Erythroblast (primary cell): ENCODE measurements around the gene SERPINF2.
"Not testable (repeated sequence)": the region's sequence is repeated elsewhere in the genome, so short reads cannot be mapped to it uniquely, and the experiment has no call there.

Source experiments
- DNase-seq, 2 experiments: peaks; one replicate each; lab custom pipeline; 2025; lab: John Stamatoyannopoulos, UW
- GATA1 ChIP-seq: IDR thresholded peaks from 2 replicates; pipeline ENCODE4 v1.6.1; 2011; ENCODE audit warnings: low read depth, mild to moderate bottlenecking, control low read depth, low read length, moderate library complexity
- POLR2A ChIP-seq: IDR thresholded peaks from 2 replicates; pipeline ENCODE4 v1.6.1; 2011; ENCODE audit warnings: mild to moderate bottlenecking, low read length

Gene SERPINF2

DNA sequence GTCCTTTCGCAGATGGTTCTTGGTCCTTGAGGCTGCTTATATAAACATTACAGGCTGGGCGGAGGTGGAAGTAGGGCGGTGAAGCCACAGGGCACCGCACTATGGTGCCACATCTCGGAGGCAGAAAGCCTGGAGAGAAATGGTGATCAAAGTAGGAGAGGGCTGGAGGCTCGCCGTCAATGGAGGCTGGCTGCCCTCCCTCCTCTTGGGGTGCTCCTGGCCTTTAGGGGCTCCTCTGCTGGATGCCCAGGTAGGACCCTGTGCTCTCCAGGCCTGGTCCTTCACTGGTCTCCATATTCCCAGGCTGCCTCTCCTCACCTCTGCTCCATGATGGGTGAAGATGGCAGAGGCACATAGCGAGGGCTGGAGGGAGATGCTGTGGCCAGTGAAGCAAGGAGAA lies 30.4 kb upstream of the SERPINF2 start:
- no peak for DNase-seq
- TF ChIP-seq POLR2A (no peak), GATA1 (no peak)

DNA sequence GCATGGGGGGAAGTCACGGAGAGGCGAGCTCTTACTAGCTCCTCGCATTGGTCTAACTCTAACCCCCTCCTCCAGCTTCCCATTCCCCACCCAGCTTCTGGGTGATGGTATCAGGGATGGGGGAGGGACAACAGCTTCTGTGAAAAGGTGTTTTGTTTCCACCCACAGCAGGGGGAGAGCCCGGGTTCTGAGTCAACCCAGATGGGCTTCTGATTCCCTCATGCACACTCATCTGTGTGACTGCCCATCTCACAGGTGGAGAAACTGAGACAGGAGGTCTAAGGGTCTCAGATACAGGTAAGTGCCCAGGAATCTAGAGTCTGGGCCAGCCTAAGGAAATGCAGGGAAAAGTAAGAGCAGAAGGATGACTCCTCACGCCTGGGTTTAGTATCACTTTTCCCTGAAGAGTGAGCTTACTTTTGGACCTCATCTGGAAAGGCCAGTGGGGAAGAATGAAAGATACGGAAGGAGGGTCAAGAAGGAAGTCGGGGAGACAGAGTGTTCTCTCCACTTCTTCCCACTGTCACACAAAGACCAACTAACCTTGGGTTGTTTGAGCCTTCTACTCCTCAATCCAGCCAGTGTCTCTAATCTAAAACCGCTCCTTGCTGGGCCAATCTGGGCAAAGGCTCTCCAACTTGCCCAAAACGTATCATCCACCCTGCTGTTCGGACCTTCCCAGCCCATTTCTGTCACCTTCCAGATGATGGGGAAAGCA lies 29.4 kb upstream of the SERPINF2 start:
- TF ChIP-seq POLR2A (no peak), GATA1 (no peak)
- DNase-seq, result no peak

- no peak for TF ChIP-seq POLR2A
- no peak for TF ChIP-seq GATA1
- DNase-seq, result no peak
Observed at GRCh38 chr17:1713878-1714426, 28.7 kb upstream of the SERPINF2 start.

DNA sequence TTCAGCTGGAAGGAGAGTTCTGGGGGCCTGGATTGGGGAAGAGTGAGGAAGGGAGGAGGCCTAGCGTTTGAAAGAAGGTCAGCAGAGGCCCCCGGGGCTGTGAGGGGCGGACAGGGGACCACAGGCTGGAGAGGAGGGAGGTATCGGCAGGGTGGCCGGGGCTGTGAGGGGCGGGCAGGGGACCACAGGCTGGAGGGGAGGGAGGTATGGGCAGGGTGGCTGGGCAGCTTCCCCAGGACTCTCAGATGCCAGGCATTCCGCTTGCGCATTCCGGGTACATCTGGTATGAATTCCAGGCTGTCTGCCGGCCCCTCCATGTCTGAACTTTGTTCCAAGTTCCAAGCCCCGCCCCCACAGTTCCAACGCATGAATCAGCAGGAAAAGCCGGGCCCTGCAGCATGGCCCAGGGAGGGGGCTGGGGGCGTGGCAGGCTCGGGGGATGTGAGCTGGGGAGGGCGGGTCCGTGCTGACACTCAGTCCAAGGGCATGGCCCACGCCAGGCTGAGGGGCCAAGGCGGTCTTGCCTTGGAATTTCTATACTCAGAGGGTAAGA lies 28.2 kb upstream of the SERPINF2 start:
- TF ChIP-seq GATA1 (no peak), POLR2A (no peak)
- peak; percentile 87 to 94 for DNase-seq

DNA sequence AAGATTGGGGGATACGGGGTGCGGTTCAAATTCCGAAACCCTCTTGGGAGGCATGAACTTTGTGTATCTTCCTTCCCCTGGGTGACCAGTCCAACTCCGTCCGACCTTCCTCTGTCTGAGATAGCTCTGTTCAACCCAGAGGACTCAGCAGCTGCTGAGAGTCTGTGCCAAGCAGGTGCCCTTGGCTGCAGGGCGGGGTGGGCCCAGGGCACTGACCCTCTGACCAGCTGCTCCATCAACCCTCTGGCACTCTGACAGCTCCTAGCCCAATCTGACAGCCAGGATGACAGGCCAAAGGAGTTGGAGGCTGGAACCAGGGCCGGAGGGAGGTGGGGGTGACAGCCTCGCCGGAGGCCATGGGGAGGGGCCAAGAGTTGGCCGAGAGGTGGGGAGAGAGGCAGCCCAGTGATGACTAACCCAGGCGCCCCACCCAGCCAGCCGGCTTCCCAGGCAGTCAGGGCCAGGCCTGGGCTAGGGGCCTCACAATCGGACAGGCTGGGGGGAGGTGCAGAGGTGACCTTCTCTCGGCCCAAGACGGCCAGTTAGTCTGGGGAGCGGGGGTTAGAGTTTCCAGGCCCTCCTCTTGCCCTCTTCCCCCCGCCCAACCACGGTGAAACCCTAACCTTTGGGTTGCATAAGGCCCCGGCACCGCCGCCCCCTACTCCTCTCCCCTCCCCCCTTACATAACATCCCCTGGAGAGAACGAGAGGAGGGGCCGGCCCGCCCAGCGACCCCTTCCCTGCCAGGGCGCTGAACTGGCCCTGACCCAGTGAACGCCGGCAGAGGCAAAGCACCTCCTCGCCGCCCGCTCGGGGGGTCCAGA lies 27.5 kb upstream of the SERPINF2 start:
- DNase-seq, result peak; percentile 88 to 94

GRCh38 chr17:1715803-1716075 lies 26.9 kb upstream of the SERPINF2 start:
- TF ChIP-seq POLR2A (no peak), GATA1 (no peak)

More for the DNA sequence above, 27.5 kb upstream of the SERPINF2 start:
- TF ChIP-seq GATA1 (no peak), POLR2A (peak; percentile 39)

GRCh38 chr17:1716076-1716911 lies 26.4 kb upstream of the SERPINF2 start:
- DNase-seq, result peak; percentile 100
- TF ChIP-seq POLR2A (peak; percentile 89), GATA1 (no peak)

More at GRCh38 chr17:1715803-1716075, 26.9 kb upstream of the SERPINF2 start:
- no peak for DNase-seq

DNA sequence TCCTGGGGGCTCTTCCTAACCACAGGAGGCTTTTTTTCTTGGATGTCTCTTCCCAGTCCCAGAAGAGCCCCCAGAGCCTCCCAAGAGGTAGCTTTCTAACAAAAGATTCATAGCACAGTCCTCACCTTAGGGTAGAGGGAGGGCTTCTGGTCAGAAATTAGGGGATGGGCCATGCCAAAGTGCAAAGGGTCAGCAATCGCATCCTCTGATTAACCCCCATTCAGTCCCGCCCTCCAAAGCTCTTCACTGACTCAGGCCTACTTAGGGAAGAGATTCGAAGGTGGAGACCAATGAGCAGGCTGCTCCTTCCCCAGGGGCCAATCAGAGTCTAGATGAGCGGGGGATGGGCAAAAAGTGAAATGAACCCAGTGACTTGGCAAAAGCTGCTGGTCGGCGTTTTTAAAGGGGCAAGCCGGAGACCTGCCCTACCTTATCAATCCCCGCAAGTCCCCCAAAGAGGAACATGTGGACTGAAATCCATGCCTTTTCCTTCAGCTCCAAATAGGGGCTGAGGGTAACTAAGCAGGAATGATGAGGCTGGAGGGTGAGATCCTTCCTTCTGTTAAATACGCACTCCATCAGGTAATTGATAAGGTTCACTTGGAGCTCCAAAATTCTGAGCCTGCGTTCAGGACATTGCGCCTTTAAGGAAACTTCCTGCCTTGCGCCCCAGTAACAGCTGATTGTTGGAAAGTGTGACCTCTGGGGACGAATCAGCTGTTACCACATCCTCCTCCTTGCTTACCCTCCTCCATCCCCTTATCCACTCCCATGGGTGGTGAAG lies 25.6 kb upstream of the SERPINF2 start:
- peak; percentile 98 to 99 for DNase-seq
- TF ChIP-seq GATA1, result no peak
- TF ChIP-seq POLR2A, result peak; percentile 33

DNA sequence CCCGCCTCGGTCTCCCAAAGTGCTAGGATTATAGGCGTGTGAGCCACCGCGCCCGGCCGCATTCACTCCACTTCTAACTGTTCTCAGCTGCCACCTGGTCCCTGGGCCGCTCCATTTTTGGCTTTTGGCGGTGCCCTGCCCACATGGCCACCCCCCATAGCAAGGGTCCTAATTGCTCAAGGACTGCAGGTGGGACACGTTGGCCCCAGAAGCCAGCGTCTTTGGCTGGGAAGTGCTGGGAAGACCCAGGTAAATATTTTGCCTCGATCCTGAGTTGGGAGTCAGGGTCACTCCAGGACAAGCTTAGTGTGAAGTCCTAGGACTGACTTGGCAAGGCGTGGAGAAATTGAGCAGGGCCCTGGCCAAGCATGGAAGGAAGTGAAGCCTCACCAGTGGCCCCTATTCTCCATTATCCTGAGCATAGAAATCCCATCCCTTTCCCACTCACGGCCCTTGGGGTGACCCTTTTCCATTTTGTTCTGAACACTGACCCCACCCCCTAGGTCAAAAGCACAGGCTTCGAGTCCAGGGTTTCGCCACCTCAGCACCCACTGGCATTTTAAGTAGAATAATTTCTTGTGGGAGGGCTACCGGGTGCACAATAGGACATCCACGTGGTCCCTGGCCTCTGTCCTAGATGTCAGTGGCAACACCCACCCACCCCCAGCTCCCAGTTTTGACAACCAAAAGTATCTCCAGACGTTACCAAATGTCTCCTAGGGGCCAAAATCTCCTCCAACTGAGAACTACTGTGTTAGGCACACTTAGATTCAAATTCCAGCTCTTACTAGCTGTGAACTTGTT lies 24.1 kb upstream of the SERPINF2 start:
- DNase-seq, result no peak
- TF ChIP-seq POLR2A, result no peak
- no peak for TF ChIP-seq GATA1

- peak; percentile 71 to 85 for DNase-seq
- TF ChIP-seq GATA1 (no peak), POLR2A (no peak)
Observed at GRCh38 chr17:1720856-1721386, 21.8 kb upstream of the SERPINF2 start.

DNA sequence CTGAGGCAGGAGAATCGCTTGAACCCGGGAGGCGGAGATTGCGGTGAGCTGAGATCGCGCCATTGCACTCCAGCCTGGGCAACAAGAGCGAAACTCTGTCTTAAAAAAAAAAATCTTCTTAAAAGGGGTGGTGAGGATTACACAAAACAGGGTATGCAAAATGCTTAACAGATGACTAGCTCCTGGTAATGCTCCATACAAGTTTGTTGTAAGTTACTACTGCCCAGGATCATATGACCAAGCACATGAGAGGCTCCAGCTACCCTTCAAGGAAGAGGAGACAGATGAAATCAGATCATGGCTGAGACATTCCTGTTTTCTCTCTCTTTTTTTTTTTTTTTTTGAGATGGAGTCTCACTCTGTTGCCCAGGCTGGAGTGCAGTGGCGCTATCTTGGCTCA lies 20.6 kb upstream of the SERPINF2 start:
- DNase-seq, result not testable (repeated sequence)
